Stimulated activated CD4-positive, alpha-beta T cell treated with anti-CD3 and anti-CD28 coated beads, Interleukin-1b, Interleukin-23, amount 100 ng/mL, for 48 hours (primary cell): Measurements from ENCODE around the gene CD226.
"Not testable (repeated sequence)": the region's sequence is repeated elsewhere in the genome, so short reads cannot be mapped to it uniquely, and the experiment has no call there.

Experiments
- DNase-seq: peaks from one replicate; pipeline ENCODE4 v3.0.0-alpha.2; 2020

Gene CD226

GRCh38 chr18:69899154-69899923, 48.3 kb downstream of the CD226 start:
- DNase-seq: not testable (repeated sequence)

GRCh38 chr18:69898241-69898861, 49.3 kb downstream of the CD226 start:
- DNase-seq: peak; percentile 33

GRCh38 chr18:69897397-69898108, 50.1 kb downstream of the CD226 start:
- peak; percentile 45 for DNase-seq

- DNase-seq: no peak
Observed at GRCh38 chr18:69895066-69896047, 52.3 kb downstream of the CD226 start.

- no peak for DNase-seq
Observed at GRCh38 chr18:69894467-69894866, 53.2 kb downstream of the CD226 start.

- no peak for DNase-seq
Observed at GRCh38 chr18:69890558-69890957, 57.1 kb downstream of the CD226 start.

- peak; percentile 35 for DNase-seq
Observed at GRCh38 chr18:69889009-69889408, 58.7 kb downstream of the CD226 start.

GRCh38 chr18:69887256-69887655, 60.4 kb downstream of the CD226 start:
- DNase-seq: no peak

- peak; percentile 68 for DNase-seq
Observed at GRCh38 chr18:69885841-69886531, 61.7 kb downstream of the CD226 start.

- DNase-seq: no peak
Observed at GRCh38 chr18:69885355-69885754, 62.3 kb downstream of the CD226 start.

GRCh38 chr18:69883781-69884180, 63.9 kb downstream of the CD226 start:
- DNase-seq: no peak

- no peak for DNase-seq
Observed at GRCh38 chr18:69882965-69883668, 64.6 kb downstream of the CD226 start.

GRCh38 chr18:69880083-69880482, 67.6 kb downstream of the CD226 start:
- DNase-seq: no peak

GRCh38 chr18:69879051-69879450, 68.6 kb downstream of the CD226 start:
- not testable (repeated sequence) for DNase-seq

- DNase-seq: no peak
Observed at GRCh38 chr18:69878213-69878933, 69.3 kb downstream of the CD226 start.

GRCh38 chr18:69876490-69876889, 71.2 kb downstream of the CD226 start:
- DNase-seq: no peak

- no peak for DNase-seq
Observed at GRCh38 chr18:69874058-69874457, 73.6 kb downstream of the CD226 start.

- no peak for DNase-seq
Observed at GRCh38 chr18:69872661-69873060, 75.0 kb downstream of the CD226 start.

GRCh38 chr18:69871363-69871762, 76.3 kb downstream of the CD226 start:
- no peak for DNase-seq

- DNase-seq: no peak
Observed at GRCh38 chr18:69870736-69871135, 76.9 kb downstream of the CD226 start.

GRCh38 chr18:69866212-69866611, 81.5 kb downstream of the CD226 start:
- no peak for DNase-seq
